ENCODE data around the gene ZNF177.

The ZNF177 gene

GRCh38 chr19:9430444-9430843 is 67.6 kb downstream of the ZNF177 start:
- DNase-seq (ENCODE audit: low read depth): no peak

DNA sequence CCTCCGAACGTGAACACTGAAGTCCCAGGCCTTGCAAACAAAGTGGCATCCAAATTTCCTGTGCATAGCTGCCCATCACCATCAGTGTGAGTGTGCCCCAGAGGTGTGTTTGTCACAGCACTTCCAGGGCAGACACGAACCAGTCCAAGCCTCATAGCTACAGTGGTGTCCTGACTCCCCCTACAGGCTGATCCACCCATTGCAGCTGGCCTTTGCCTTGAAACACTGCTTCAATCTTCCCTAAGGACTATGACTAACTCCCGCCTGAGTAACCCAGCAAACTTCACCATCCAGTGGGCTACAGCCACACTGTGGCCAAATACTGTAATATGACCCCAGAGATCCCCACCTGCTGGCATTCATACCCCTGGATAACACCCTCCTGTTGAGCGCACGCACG is 68.7 kb downstream of the ZNF177 start:
- DNase-seq (ENCODE audit: low read depth): peak; percentile 8

Data from stimulated activated CD8-positive, alpha-beta memory T cell treated with anti-CD3 and anti-CD28 coated beads, Interleukin-15, amount 100 ng/mL, for 24 hours (primary cell).